HG03571 (cell line): Measurements from ENCODE around the gene TMEM200C.
"Not testable (repeated sequence)": the region's sequence is repeated elsewhere in the genome, so short reads cannot be mapped to it uniquely, and the experiment has no call there.

Source experiments
- ATAC-seq: cut with Tn5 transposase; IDR thresholded peaks from one replicate; pipeline ENCODE4 v1.9.1; 2021; ENCODE audit not compliant: unreplicated experiment

The TMEM200C gene

DNA sequence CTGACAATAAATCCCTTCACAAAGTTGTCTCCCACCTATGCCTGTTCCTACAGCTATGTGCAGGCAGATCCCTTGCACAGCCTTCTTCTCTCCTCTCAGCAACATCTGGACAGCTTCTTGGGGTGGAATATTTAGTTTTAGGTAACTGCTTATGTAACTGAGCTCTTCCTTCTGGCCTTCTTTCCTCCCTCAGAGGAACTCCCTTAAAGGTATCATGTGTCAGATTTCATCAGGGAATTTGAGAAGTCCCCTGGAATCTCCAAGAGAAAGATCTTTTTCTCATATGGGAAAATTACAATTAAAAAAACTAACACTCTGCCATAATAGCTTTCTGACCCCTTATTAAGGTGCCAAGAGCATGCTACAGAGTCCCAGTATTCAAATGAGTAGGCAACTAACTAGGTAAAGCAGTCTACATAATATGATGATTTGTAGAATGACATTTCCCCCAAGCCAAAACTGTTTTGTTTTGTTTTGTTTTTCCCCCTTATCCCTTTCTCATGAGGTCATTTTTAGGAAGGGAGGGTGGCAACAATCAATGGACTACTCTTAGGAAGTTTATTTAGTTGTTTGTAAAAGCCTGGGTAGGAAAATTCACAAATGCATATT is 2.4 kb downstream of the TMEM200C start:
- no peak for ATAC-seq

DNA sequence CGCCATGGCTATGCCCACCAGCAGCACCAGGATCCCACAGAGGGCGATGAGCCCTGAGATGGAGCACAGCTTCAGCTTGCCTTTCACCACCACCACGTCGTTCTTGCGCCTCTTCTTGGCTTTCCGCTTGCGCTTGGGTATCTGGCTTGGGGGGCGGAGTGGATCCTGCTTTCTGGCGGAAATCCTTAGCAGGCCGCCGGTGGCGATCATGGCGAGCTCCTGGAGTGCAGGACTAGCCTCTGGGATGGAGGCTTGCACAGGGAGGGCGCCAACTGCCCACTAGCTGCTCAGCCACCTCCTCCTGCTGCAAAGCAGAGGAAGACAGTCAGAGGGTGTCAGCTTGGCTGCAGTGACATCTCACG is 3.5 kb downstream of the TMEM200C start:
- no peak for ATAC-seq

DNA sequence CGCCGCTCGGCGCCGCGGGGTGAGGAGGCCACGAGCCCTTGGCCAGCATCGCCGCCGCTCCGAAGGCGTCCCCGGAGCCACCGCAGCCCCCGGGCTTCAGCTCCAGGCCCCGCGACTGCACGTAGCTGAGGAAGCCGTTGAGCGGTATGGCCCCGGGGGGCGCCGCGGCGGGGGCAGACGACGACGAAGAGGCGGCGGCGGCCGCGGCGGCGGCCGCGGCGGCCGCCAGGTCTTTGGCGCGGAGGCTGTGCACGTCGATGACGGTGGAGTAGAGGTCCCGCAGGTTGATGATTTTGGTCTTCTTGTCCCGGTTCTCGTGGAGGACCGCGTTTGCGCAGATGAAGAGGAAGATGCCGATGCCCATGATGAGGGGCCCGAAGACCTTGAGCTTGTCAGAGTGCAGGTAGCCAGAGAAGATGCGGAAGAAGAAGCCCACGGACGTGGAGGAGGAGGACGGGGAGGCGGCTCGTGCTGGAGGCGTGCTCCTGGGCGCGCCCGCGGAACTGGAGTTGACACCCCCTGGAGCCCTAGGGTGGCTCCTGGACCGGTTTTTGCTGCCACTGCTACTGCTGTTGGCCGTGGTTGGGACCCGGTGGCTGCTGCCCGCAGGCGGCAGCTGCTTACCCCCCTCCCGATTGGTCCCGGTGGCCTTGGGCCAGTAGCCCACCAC is 4.0 kb downstream of the TMEM200C start:
- ATAC-seq = no peak

DNA sequence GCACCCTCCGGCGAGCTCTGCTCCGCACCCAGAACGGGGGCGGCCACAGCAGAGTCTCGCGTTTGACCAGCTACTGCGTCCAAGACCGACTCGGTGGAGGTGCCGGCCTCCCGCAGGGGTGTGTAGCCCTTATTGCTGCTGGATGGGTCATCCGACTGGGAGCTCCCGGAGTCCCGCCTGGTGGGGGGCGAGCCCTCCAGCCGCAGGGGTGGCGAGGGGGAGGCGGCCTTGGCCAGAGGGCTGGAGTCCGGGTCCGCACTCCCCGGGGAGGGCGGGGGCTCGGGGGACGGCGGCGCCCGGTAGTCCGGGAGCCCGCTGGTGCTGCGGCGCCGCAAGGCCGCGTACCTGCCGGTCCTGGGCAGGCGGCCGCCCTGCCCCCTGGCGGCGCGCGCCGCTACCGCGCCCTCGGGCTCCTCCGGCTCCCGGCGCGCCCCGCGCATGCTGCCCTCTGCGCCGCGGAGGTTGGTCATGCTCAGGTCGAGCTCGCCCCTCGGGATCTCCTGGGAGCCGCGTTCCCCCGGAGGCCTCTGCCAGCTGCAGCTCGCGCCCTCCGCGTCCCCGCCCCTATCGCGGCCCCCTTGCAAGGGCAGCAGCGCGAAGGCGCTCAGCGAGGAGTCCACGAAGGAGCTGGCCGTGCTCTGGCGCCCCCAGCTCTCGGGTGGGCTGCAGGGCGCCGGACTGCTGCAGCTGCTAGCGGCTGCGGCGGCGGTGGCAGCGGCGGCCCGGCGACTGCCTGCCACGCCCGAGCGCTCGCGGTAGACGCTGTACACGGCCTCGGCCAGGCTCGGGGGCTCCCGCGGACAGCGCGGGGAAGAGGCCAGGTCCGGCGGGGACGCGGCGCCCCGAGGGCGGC is 4.8 kb downstream of the TMEM200C start:
- peak; percentile 89 for ATAC-seq

DNA sequence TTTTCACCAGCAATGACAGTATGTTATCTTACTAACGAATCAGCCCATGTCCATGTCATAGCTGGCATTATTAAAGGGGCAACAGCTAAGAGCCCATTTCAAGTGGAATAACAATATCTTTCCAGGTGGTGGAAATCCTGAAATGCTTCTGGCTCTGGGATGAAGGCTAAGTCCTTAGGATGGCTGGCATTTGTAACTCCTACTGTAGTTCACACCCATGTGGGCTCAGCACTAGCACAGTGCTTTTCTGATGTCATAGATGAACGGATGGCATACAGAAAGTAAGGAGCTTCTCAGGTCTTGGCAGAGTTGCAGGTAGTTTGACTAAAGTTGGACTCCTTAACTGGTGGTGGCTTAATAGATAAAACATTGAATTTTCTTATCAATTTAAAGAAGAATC is 10.0 kb downstream of the TMEM200C start:
- ATAC-seq = no peak

DNA sequence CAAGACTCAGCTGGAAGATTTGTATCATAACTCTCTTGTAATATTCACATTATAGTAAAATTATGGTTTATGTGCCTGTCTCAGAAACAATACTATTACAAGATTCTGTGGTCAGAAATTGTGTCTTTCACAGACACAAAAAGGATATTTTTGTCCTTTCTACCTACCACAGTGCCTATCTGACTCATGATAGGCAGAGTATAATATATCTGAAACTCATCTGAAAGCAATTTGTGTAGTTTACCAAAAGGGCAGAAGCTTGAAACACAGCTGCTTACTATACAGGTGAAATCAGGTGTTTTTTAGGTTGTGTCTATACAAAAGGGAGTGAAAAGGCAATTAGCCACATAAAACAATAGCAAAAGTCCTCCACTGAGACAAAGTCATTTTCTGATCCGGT is 10.9 kb downstream of the TMEM200C start:
- ATAC-seq = no peak

DNA sequence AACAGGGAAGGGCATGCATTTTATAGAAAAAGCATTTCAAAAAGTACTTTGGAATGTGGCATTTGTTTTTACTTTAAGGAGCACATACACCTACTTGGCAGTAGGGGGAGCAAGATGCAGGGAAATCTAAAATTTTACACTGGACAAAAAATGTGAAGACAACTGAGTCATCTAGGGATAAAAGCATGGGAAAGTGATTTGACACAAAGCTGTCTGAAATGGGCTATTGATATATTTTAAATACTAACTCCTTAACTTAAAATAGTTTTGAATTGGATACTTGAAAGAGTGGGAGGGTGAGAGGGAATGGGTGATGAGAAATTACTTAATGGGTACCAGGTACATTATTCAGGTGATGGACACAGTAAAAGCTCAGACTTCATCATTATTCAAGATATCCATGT is 15.8 kb downstream of the TMEM200C start:
- ATAC-seq = no peak

DNA sequence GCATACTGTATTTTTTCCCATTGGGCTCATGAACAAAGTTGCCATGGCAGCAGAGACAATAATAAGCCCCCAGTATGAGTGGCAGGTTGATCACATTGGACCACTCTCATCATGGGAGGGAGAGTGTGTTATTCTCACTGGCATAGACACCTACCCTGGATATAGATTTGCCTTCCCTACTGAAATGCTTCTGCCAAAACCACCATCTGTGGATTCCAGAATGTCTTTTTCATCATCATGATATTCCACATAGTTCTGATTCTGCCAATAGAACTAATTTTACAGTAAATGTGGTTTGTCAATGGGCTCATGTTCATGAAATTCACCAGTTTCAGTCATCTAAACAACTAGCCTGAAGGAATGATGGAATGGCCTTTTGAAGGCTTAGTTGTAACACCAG is 18.4 kb downstream of the TMEM200C start:
- ATAC-seq = no peak

DNA sequence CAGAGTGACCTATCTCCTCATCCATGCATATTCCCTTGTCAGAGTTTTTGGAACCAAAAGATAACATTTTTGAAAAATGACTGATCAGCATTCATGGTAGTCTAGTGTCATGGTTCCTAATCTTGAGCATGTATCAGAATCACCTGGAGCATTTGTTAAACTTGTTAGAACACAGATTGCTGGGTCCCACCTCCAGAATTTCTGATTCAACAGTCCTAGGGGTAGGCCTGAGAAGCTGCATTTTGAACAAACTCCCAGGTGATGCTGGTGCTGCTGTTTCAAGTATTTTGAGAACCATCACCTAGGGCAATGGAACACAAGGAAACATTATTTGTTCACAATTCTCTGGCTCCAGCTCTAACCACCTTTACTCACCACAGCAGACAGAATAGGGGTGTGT is 21.0 kb downstream of the TMEM200C start:
- no peak for ATAC-seq

DNA sequence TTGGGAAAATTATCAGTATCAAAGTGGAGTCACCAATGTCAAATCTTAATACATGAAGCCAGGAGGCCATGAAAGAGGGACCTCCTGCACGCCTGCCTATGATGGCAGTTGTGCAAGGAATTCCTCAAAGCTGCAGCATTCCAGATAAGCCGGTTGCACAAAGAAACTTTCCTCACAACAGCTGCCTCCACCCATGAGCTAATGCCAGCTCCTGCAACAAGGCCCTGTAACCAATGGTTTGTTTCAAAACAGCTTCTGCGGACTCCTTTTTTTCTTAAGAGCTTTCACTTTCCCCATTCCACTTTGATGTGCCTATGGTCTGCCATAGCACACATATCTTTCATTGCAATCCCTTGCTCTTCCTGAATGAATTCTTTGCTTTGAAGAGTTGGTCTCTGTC is 22.4 kb downstream of the TMEM200C start:
- no peak for ATAC-seq

DNA sequence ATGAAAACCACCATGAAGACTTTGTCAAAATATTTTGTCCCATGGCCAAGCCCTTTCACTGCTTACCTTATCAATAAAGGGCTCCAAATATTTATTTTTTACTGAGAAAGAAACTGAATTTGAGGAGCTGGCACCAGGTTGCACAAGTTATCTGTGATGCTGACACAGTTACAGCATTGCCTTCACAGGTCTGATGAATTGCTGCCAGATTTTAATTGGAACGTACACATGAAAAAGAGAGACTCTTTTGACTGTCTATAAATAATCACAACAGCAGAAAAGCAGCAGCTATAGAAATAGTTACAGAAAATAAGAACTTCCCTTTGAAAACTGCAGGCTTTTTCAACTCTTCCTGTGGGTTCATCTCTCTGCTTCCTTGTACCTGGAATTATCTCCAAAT is 23.9 kb downstream of the TMEM200C start:
- ATAC-seq = no peak

DNA sequence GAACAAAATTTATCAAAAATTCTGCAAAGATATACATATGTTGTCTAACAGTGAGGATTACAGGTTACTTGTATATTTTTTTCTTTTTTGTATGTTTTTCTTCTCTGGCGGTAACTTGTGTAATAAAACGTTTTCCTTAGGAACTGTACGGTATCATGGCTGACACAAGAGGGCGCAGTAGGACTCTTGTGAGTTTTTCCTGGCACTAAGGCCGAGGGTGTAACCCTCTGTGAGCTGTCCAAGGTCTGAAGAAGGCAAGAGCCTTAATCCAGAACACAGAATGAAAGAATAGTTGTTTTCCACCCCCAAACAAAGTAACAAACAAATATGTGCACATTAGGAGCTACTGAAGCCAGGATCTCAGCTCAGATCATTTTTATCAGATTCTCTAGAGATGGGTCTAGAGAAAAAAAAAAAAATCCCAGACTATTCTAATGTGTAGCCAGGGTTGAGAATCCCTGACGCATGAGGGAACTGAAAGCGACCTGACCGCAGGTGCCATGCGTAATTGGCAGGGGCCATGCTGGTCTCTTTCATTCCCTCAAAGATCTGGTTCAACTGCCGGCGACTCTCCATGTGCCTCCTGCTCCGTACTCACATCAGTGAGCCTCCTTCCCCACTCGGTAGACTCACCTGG is 27.0 kb downstream of the TMEM200C start:
- peak; percentile 80 for ATAC-seq

DNA sequence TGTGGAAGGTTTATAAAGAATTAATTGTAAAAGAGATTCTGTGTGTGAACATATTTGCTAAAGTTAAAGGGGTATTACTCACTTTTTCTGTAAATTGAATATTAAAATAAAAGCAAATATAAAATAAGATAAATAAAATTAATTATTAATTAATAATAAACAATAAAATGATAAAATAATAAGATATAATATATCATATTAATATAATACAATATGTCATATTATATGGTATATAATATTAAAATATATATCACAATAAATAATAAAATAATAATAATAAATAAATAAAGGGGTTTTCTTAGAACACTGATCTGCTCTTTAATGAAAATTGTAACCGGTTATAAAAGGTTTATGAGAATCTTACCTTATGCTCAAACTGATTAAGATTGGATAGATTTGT is 29.8 kb downstream of the TMEM200C start:
- no peak for ATAC-seq

DNA sequence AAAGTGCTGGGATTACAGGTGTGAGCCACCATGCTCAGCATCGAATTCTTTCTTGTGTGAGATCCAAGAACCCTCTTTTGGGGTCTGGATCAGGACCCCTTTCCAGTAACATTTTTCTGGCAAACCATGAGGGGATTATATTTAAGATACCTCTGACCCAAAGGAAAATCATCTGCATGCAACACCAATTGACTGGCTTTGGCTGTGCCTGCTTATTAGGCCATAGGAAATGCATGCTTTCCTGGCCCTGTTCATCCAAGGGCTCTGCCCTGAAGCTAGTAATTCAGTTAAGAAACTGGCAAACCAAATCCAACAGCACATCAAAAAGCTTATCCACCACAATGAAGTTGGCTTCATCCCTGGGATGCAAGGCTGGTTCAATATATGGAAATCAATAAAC is 33.2 kb downstream of the TMEM200C start:
- ATAC-seq = not testable (repeated sequence)

DNA sequence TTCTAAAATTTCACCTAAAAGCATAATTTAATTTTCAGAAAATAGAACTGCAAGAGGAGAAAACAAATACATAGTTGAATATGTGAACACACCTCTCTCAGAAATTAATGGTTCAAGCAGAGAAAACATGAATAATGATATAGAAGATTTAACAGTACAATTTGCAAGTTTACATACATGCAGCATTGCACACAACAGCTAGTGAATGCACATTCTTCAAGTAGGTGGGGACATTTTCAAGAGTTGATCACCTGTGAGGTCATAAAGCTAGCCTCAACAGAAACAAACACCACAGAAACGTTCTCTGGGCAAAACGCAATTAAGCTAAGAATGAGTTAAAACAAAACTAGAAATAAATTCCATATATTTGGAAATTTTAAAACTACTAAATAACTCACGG is 38.1 kb downstream of the TMEM200C start:
- ATAC-seq = no peak

DNA sequence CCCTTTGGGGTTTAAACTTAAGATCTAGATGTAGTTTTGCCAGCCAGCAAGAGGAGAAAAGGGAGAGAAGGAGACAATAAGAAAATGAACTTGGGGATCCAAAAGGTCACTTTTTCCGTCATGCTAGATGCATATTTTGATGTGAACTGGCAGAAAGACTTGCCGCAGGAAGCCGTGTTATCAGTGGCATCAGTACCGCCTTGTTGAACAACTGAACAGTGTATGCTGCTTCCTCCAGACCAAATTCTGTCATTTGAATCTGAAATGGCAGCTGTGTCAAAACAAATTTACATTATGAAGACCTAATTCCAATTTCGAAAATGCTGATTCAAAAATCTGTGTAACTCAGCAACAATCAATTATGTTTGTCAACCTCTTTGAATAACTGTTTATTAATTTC is 42.1 kb downstream of the TMEM200C start:
- ATAC-seq = no peak

DNA sequence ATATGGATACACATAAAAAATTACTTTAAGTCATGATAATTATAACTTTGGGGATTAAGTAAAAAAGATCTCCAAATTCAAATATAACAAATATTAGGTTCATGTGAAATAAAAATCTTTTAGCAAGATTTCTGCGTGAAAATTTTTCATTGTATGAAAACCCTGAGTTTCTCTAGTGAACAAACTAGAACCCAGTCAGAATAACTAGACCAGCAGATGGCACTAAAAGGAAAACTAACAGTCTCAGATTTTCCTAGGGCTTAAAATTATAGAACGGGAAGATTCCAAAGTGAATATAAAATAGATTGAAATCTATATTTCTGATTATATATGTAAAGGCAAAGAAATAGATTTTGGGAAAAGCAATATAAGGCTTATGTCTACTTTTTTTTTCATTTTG is 43.3 kb downstream of the TMEM200C start:
- ATAC-seq = no peak

DNA sequence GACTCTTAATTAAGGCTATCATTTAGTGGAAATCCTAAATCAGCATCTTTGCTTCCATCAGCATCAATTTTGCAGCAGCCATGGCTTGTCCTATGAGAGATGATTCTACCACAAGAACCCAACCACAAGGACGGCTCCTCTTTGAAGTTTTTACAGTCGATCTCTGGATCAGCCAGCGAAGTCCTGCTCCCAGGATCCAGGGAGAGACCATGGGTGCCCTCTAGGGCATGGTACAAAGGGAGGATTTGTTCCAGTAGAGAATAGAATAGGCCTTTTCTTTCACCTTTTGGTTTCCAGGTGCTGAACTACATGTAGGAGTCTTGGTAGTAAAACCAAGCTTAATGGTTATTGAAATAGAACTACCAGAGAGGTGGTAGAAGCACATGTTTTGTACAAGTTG is 52.7 kb downstream of the TMEM200C start:
- ATAC-seq = no peak

DNA sequence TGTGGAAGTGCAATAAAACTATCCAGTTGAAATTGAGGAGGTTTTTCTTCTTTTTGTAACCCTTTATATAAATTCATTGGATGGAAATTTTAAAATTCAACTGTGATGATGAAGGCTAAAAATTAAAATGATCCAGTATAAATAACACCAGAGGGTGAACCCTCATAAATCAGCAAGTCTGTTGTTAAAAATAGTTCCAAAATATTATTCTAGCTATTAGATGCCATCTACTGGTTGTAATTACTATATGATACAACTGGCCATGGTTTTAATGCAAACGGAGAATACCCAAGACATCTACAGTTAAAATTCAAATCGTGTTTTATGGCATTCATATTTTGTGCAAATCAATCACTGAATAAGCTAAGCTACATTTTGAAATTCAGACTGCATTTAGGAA is 53.8 kb downstream of the TMEM200C start:
- no peak for ATAC-seq

DNA sequence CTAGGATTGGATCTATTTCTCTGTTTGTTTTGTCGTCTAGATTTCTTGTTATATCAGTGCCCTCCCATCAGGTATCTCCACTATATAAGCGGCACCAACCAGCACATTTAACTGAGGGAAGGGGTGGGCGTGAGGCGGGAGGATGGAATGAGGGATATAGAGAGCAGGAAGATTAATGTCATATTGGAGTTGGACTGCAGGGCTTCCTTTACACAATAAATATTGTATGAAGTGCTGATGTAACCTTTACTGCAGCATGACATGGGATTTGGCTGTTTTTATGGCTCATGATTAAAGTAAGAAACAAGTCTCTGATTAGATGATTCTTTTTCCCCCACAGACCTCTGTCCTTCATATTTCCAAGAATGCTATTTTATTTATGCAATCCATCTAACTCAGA is 54.8 kb downstream of the TMEM200C start:
- no peak for ATAC-seq

DNA sequence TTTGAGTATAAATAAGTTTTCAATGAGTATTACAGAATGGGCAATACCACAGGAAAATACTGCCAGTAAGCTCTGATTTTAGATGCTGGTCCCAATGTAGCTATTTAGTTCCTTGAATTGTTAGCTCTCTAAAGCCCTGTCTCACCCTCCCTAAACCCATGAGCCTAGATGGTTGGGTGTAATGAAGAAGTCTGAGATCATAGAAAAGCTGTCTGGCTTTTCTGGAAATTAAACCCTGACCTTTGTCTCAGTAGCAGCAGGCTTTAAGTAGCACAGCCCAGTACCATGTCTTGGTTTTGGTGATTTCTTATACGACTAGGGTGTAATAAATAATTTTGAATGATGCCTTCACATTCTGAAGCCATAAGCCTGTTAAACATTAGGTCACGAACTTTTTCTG is 55.3 kb downstream of the TMEM200C start:
- no peak for ATAC-seq

DNA sequence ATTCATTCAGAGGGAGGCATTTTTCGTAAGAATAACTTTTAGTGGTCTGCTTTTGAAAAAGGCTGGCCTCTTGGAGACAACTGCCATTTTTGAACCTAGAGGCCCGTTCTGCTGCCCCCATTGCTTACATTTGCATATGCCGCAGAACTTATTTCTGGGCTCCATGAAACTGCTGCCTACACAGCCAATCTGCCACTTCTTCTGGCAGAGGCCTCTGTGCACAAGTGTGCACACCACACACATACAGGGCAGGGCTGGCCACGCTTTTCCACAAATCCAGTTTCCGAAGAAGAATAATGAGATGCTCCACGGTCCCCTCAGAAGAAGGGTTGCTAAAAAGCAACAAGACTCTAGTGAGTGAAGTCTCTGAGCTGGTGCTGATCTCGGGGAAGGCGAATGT is 56.2 kb downstream of the TMEM200C start:
- ATAC-seq = no peak
